ENCODE measurements around the gene DOCK10.

DOCK10 gene

GRCh38 chr2:225040856-225041206 lies 1.4 kb downstream of the DOCK10 start:
- peak; percentile 38 for DNase-seq

GRCh38 chr2:225040142-225040541 lies 2.1 kb downstream of the DOCK10 start:
- DNase-seq = no peak

DNA sequence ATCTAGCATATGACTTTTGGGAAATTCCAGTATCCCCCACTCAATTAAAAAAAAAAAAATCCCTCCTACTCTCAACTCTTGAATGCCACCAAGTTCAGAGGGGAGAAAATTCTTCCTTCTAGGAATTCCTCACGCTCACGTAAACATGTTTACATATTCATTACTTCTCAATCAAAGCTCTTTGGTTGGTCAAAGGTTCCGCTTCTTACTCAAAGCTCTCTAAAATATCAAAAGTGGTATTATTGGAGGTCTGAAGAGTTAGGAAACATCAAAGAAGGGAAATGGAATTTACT lies 4.1 kb downstream of the DOCK10 start:
- DNase-seq = no peak

- DNase-seq = peak; percentile 43
Measured at GRCh38 chr2:225037415-225038230, 4.6 kb downstream of the DOCK10 start.

- DNase-seq = no peak
Measured at GRCh38 chr2:225036431-225036830, 5.8 kb downstream of the DOCK10 start.

- no peak for DNase-seq
Measured at GRCh38 chr2:225033440-225034318, 8.6 kb downstream of the DOCK10 start.

DNA sequence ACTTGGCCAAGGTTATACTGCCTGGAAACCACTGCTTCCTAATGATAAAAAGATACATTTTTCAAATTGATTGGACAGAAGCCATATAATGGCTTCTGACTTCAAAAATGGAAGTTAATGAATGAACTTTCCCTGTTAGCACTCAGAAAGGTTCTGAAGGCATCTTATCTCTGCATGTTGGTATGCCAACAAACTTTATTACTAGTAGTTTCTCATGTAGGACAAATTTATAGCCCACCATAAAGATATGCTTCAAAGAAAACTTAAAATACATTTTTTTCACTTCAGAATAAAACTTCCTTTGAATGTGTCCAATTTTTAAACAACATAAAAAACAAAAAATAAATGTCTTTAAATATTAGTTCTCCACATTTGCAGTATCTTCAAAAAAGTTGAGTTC lies 10.0 kb downstream of the DOCK10 start:
- no peak for DNase-seq

DNA sequence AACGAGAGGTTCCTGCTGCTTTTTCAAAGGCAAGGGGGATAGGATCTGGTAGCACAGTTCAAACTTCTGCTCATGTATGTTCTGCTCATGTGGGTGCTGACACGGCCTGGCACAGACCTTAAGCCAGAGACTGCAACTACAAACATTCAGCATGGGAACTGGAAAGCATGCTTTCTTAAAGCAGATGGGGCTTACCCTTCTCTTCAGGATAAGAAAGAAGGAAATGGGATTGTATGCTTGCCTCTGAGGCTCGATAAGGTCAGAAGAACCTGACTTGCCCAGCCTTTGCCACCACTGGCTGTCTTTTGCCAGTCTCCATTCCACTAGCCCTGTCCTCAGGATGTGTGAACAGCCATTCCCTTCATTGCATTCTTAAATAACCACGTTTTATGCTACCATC lies 10.7 kb downstream of the DOCK10 start:
- DNase-seq = no peak

DNA sequence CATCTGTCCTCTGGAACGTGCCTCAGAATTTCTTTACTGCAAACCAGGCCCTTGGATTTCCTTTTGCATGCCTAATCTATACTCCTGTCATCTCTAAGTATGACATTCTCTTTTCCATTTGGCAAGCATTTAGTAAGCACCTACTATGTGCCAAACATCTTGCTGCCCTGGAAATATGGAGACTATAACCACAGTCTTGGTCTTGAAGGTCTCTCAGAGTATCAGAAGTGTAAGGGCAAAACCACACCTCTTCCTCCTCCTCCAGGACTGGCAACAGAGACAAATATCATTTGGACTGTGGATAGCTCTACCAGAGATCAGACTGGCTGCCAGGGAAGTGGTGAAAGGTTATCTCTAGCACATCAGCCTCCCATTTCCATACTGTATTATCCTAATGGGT lies 11.4 kb downstream of the DOCK10 start:
- DNase-seq = no peak

GRCh38 chr2:225030203-225030602 lies 12.1 kb downstream of the DOCK10 start:
- DNase-seq = peak; percentile 19

DNA sequence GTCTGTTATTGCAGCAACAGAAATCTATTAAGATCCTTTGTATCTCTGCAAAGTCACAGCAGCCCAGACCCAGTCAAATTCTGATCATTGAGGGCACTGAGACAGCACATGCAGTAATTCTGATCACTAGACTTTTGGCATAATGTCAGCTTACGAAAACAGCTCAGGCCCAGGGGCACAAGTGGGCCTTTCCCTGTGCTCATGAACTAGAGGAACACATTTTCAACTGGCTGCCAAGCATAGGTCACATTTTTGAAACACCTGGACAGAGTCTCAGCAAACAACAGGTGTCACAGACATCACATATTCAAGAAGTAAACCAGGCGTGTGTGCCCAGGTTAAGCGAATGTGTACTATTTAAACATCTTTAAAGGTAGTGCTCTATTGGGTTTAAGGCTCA lies 13.7 kb downstream of the DOCK10 start:
- no peak for DNase-seq

- DNase-seq = peak; percentile 9
Measured at GRCh38 chr2:225027061-225027762, 15.1 kb downstream of the DOCK10 start.

GRCh38 chr2:225025917-225026571 lies 16.2 kb downstream of the DOCK10 start:
- DNase-seq = peak; percentile 22

- DNase-seq = no peak
Measured at GRCh38 chr2:225022188-225022587, 20.1 kb downstream of the DOCK10 start.

DNA sequence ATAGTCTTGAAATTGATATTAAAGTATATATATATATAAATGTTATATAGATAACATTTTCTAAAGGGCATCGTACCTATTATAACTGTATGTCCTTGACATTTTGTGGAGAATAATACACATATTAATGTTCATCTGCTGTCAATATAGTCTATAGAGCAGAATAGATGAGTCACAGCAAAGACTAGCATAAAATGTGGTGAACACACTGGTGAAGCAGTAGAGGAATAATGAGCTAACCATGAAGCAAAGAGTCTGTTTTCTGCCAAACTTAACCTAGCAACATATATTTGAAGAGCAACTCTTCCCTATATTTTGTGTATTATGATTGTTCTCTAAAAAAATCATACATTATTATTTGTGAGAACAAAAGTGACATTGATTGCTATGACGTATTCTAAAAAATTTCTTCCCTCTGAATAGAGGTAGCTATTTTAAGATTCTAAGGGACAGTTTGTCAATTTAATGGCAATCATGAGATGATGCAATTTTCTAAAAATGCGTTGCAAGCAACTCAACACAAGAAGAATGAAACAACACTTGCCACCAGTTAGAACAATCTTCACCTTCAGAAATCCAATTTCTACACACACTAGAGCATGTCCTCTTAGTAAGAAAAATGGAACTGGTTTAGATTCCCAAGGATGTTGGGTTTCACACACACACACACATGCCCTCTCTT lies 22.0 kb downstream of the DOCK10 start:
- DNase-seq = no peak

GRCh38 chr2:225019105-225019504 lies 23.2 kb downstream of the DOCK10 start:
- no peak for DNase-seq

- no peak for DNase-seq
Measured at GRCh38 chr2:225017713-225018112, 24.6 kb downstream of the DOCK10 start.

DNA sequence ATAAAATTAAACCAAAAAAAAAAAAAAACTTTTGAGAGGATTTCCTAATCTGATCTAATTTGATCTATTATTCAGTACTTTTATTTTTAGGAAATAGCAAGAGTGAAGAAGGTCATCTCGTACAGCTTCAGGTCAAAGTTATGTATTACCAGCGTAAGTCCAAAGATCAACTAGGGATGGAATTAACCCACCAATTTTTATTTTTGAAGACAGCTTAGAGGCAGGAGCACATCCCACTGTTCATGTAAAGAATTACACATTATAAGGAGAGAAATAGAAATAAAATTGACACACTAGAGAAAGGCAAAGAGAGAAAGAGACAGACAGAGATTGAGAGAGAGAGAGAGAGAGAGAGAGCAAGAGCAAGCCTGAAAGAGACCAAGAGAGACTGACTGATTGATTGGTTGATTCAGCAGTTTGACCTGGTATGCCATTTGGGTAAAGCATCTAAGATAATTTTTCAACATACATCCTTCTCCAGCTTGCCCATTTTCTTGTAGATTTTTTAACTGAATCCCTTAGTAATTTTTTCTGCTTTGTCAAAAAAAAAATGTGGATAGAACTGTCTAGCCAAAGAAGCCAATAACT lies 25.1 kb downstream of the DOCK10 start:
- no peak for DNase-seq

DNA sequence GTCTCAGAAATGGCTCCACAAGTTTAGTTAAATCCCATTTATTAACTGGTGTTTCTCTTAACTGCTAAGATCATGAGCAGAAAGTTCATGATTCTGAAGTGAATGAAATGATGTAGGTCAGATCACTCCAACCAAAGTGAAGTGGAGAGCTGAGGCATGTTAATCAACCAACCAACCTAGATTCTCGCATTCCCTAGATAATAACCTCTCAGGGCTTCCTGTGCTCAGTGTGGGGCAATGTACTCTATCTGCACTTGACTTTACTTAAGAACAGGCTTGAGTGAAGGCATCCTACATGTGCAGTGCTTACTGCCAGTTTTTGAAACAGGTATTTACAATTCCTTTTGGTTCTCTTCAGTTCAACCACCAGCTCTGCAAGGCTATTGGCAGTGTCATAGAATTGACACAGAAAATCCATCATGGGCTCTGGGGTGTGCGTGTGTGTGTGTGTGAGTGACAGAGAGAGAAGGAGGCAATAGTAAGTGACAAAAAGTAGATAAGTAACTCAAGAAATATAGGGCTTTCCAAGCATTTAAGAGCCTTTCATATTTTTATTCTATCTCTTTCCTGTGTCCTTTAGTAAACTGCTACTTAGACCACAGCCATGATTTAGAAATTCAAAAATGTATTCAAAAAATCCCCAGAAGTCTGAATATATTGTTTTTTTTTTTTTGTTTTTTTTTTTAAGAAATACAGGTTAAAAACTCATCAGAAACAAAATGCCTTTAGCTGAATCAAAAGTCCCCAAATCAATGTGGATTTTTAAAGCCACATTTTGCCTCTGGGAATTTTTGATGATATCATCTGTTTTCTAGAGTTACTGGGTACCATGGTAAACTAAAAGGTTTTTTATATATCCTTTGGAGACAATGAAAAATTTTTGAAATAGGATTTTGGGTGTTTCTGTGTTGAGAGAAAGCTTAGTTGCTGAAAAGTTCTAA lies 28.6 kb downstream of the DOCK10 start:
- DNase-seq = no peak

DNA sequence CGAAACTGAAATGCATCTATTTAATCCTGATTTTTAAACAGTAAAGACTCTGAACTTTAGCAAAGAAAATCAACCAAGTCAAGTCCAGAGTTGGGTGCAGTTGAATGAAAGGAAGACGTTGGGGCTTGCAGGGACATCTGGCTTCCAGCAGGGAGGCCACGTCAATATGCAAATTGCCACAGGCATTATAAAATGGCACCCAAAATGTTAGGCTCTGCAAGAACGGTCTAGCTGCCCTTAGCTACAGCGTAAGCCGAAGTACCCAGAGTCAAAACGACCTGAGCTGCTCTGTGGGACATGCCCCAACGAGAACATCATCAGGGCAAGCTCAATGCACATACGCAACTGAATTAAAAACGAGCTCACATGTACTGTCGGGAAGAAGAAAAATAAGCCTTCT lies 30.7 kb downstream of the DOCK10 start:
- no peak for DNase-seq

DNA sequence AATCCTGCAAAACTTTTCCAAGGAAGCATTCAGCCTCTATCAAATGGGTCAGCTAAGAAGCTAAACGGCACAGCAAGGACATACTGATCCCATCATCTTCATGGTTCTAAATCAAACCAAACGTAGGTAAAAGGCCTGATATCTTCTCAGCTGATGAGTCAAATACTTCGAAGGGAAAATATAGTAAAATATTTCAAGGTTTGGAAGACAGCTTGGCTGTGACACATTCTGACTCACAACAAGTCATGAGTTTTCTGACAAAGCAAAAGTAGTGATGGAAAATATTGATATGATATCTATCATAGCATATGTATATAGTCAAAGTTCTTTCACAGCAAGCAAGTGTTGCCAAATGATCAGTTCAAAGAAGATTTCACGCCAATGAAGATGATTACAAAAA lies 31.5 kb downstream of the DOCK10 start:
- no peak for DNase-seq
